Measurements from ENCODE around the gene MYCBP2.

- no peak for TF ChIP-seq POLR2A (IDR thresholded peaks at IDR 0.05)
- TF ChIP-seq CTCF (IDR thresholded peaks at IDR 0.05) = no peak
Measured at GRCh38 chr13:77290342-77290741, 36.6 kb downstream of the MYCBP2 start.
